Activated naive CD4-positive, alpha-beta T cell (primary cell): ENCODE results near the gene RFTN1.

ENCODE experiments used
- DNase-seq, 4 experiments: peaks; one replicate each; lab custom pipeline; 2025; lab: John Stamatoyannopoulos, UW

The RFTN1 gene

GRCh38 chr3:16358336-16358735 is 155.2 kb downstream of the RFTN1 start:
- no peak for DNase-seq

GRCh38 chr3:16357186-16358121 is 156.0 kb downstream of the RFTN1 start:
- DNase-seq, result no peak

- DNase-seq, result no peak
Measured at GRCh38 chr3:16355828-16356227, 157.7 kb downstream of the RFTN1 start.

- no peak for DNase-seq
Measured at GRCh38 chr3:16354291-16354690, 159.2 kb downstream of the RFTN1 start.

GRCh38 chr3:16352428-16352827 is 161.1 kb downstream of the RFTN1 start:
- DNase-seq, result no peak

GRCh38 chr3:16350597-16351318 is 162.7 kb downstream of the RFTN1 start:
- no peak for DNase-seq

GRCh38 chr3:16349986-16350596 is 163.4 kb downstream of the RFTN1 start:
- no peak for DNase-seq

GRCh38 chr3:16347548-16347947 is 166.0 kb downstream of the RFTN1 start:
- no peak for DNase-seq

- no peak for DNase-seq
Measured at GRCh38 chr3:16346413-16347081, 167.0 kb downstream of the RFTN1 start.

GRCh38 chr3:16343101-16343500 is 170.4 kb downstream of the RFTN1 start:
- no peak for DNase-seq

- DNase-seq, result no peak
Measured at GRCh38 chr3:16338999-16339398, 174.5 kb downstream of the RFTN1 start.

GRCh38 chr3:16337856-16338540 is 175.5 kb downstream of the RFTN1 start:
- peak in 1 of 4 experiments; percentile 16 for DNase-seq

- no peak for DNase-seq
Measured at GRCh38 chr3:16336825-16337224, 176.7 kb downstream of the RFTN1 start.

- DNase-seq, result no peak
Measured at GRCh38 chr3:16335772-16336645, 177.5 kb downstream of the RFTN1 start.

GRCh38 chr3:16335333-16335732 is 178.2 kb downstream of the RFTN1 start:
- no peak for DNase-seq

- DNase-seq, result no peak
Measured at GRCh38 chr3:16334909-16335308, 178.6 kb downstream of the RFTN1 start.

GRCh38 chr3:16332904-16333426 is 180.5 kb downstream of the RFTN1 start:
- DNase-seq, result no peak

- DNase-seq, result no peak
Measured at GRCh38 chr3:16331319-16331883, 182.1 kb downstream of the RFTN1 start.

- no peak for DNase-seq
Measured at GRCh38 chr3:16330351-16330750, 183.1 kb downstream of the RFTN1 start.

GRCh38 chr3:16329826-16330129 is 183.7 kb downstream of the RFTN1 start:
- no peak for DNase-seq
